ENCODE results near the gene EPHA2.

The EPHA2 gene

GRCh38 chr1:16115468-16115983 lies 40.3 kb downstream of the EPHA2 start:
- H3K4me2 ChIP-seq (ENCODE audit: low read depth, low read length, poor library complexity, severe bottlenecking): no peak overlapping the region
- H3K36me3 ChIP-seq (ENCODE audit: low read length): no peaks in the 10 kb centered on the region
- H3K27me3 ChIP-seq (ENCODE audit: low read length): no peaks in the 10 kb centered on the region
- TF ChIP-seq CTCF (IDR thresholded peaks at IDR 0.05; ENCODE audit: insufficient read depth, low read length, poor library complexity, severe bottlenecking) (no peak), EZH2phosphoT487 (conservative IDR thresholded peaks at IDR 0.05; ENCODE audit: low read length) (no peak)
- no peaks in the 10 kb centered on the region for H3K9me3 ChIP-seq (ENCODE audit: insufficient read depth, low read length)
- H3K79me2 ChIP-seq (ENCODE audit: insufficient read depth, low read length): no peaks in the 10 kb centered on the region
- no peak overlapping the region for H3K27ac ChIP-seq (ENCODE audit: low read depth, low read length)
- no peak overlapping the region for H2AFZ ChIP-seq (ENCODE audit: low read depth, low read length, severe bottlenecking)
- no peaks in the 10 kb centered on the region for H4K20me1 ChIP-seq (ENCODE audit: low read depth, low read length)
- no peak overlapping the region for H3K4me3 ChIP-seq (ENCODE audit: insufficient read depth, low read length, poor library complexity, severe bottlenecking)
- no peaks in the 10 kb centered on the region for H3K9me2 ChIP-seq (replicated peaks; ENCODE audit: insufficient read depth, low read length)
- H3F3A ChIP-seq (ENCODE audit: insufficient read depth): no peaks in the 10 kb centered on the region
- no peak overlapping the region for H3K9ac ChIP-seq (ENCODE audit: low read length)

GRCh38 chr1:16114527-16115467 lies 41.1 kb downstream of the EPHA2 start:
- no peak for TF ChIP-seq EZH2phosphoT487 (conservative IDR thresholded peaks at IDR 0.05; ENCODE audit: low read length)
- no peak for TF ChIP-seq CTCF (IDR thresholded peaks at IDR 0.05; ENCODE audit: insufficient read depth, low read length, poor library complexity, severe bottlenecking)
- Histone ChIP-seq H3K27ac (ENCODE audit: low read depth, low read length) (no peak overlapping the region), H3K9me3 (ENCODE audit: insufficient read depth, low read length) (no peaks in the 10 kb centered on the region), H3K27me3 (ENCODE audit: low read length) (no peaks in the 10 kb centered on the region), H3K79me2 (ENCODE audit: insufficient read depth, low read length) (no peaks in the 10 kb centered on the region), H4K20me1 (ENCODE audit: low read depth, low read length) (no peaks in the 10 kb centered on the region), H3K9ac (ENCODE audit: low read length) (no peak overlapping the region), H3F3A (ENCODE audit: insufficient read depth) (no peaks in the 10 kb centered on the region), H2AFZ (ENCODE audit: low read depth, low read length, severe bottlenecking) (no peak overlapping the region), H3K9me2 (replicated peaks; ENCODE audit: insufficient read depth, low read length) (no peaks in the 10 kb centered on the region), H3K4me3 (ENCODE audit: insufficient read depth, low read length, poor library complexity, severe bottlenecking) (no peak overlapping the region), H3K4me2 (ENCODE audit: low read depth, low read length, poor library complexity, severe bottlenecking) (no peak overlapping the region), H3K36me3 (ENCODE audit: low read length) (no peaks in the 10 kb centered on the region)

GRCh38 chr1:16112596-16113555 lies 43.0 kb downstream of the EPHA2 start:
- H3K36me3 ChIP-seq (ENCODE audit: low read length): no peaks in the 10 kb centered on the region
- H3K4me3 ChIP-seq (ENCODE audit: insufficient read depth, low read length, poor library complexity, severe bottlenecking): no peak overlapping the region
- no peaks in the 10 kb centered on the region for H3K27me3 ChIP-seq (ENCODE audit: low read length)
- no peak overlapping the region for H2AFZ ChIP-seq (ENCODE audit: low read depth, low read length, severe bottlenecking)
- H3K27ac ChIP-seq (ENCODE audit: low read depth, low read length): no peak overlapping the region
- TF ChIP-seq EZH2phosphoT487 (conservative IDR thresholded peaks at IDR 0.05; ENCODE audit: low read length) (no peak), CTCF (IDR thresholded peaks at IDR 0.05; ENCODE audit: insufficient read depth, low read length, poor library complexity, severe bottlenecking) (no peak)
- no peak overlapping the region for H3K4me2 ChIP-seq (ENCODE audit: low read depth, low read length, poor library complexity, severe bottlenecking)
- H3K9me3 ChIP-seq (ENCODE audit: insufficient read depth, low read length): peaks cover 5% of the 10 kb centered on the region; the same call in 1 of the 2 replicates
- H3K9ac ChIP-seq (ENCODE audit: low read length): no peak overlapping the region
- no peaks in the 10 kb centered on the region for H3K9me2 ChIP-seq (replicated peaks; ENCODE audit: insufficient read depth, low read length)
- H3F3A ChIP-seq (ENCODE audit: insufficient read depth): no peaks in the 10 kb centered on the region
- H4K20me1 ChIP-seq (ENCODE audit: low read depth, low read length): no peaks in the 10 kb centered on the region
- no peaks in the 10 kb centered on the region for H3K79me2 ChIP-seq (ENCODE audit: insufficient read depth, low read length)
